Peyer's patch (tissue), 4 donors: Measurements from ENCODE around the gene FUT4. TPM values are rescaled to one million over a fixed set of nuclear protein-coding genes. Genes with fewer than 3 reads are reported as not detected.

Experiments
- DNase-seq, 3 donors: peaks; one replicate each; pipeline ENCODE4 v3.0.0-alpha.2; 2017 to 2019
- H3K27ac ChIP-seq, 4 donors: fragments of 200-600 bp; sonication (generic); one replicate each; pipeline ENCODE4 v1.5.1; 2016 to 2019
- H3K27me3 ChIP-seq, 2 donors: fragments of 200-600 bp; sonication (generic); one replicate each; pipeline ENCODE4 v1.5.1; 2019
- H3K36me3 ChIP-seq, 3 donors: fragments of 200-600 bp; sonication (generic); one replicate each; pipeline ENCODE4 v1.5.1; 2016 to 2019
- H3K4me1 ChIP-seq, 4 donors: fragments of 200-600 bp; sonication (generic); one replicate each; pipeline ENCODE4 v1.5.1; 2016 to 2019
- H3K4me3 ChIP-seq, 4 donors: fragments of 200-600 bp; sonication (generic); 1 replicate in 3 of 4; 2 replicates in 1 of 4; pipeline ENCODE4 v1.5.1; 2016 to 2019; ENCODE audit warnings: mild to moderate bottlenecking in 1 of 4
- H3K9me3 ChIP-seq, 4 donors: fragments of 200-600 bp; sonication (generic); one replicate each; pipeline ENCODE4 v1.5.1; 2016 to 2019; ENCODE audit warnings: mild to moderate bottlenecking in 1 of 4
- POLR2A ChIP-seq, 2 donors: fragments of 450-650 bp; IDR thresholded peaks; one replicate each; pipeline ENCODE4 v1.5.1; 2017; ENCODE audit warnings: antibody characterized with exemption in 2 of 2, mild to moderate bottlenecking in 2 of 2, moderate library complexity in 2 of 2
- total RNA-seq, 4 donors: library from RNA; depleted of rRNA; stranded (reverse); fragments of >200 nt; gene quantifications; one replicate each; pipeline ENCODE4 v1.1.0, GENCODE V29; 2016
- TF ChIP-seq, protein P1 (sequence below), 6 experiments: fragments of 450-650 bp in 4 of 6; fragments of 200-600 bp in 2 of 6; sonication (generic) in 1 of 6; IDR thresholded peaks; one replicate each; pipeline ENCODE4 v1.5.1; 2017 to 2019; ENCODE audit warnings: antibody characterized with exemption in 6 of 6, mild to moderate bottlenecking in 3 of 6, moderate library complexity in 1 of 6

The FUT4 gene
- total RNA-seq, 4 donors from 2014 or later: 9.1 to 34.3 (median 25.4) TPM

GRCh38 chr11:94557421-94557820, 13.7 kb downstream of the FUT4 start:
- Histone ChIP-seq H3K36me3 (no peaks in the 10 kb centered on the region), H3K27me3 (no peaks in the 10 kb centered on the region), H3K9me3 (no peaks in the 10 kb centered on the region), H3K4me3 (no peak overlapping the region), H3K27ac (no peak overlapping the region), H3K4me1 (peaks cover 0 to 3% (median 0%) of the 10 kb centered on the region in 4 donors)
- DNase-seq: no peak
- TF ChIP-seq, protein P1, sequence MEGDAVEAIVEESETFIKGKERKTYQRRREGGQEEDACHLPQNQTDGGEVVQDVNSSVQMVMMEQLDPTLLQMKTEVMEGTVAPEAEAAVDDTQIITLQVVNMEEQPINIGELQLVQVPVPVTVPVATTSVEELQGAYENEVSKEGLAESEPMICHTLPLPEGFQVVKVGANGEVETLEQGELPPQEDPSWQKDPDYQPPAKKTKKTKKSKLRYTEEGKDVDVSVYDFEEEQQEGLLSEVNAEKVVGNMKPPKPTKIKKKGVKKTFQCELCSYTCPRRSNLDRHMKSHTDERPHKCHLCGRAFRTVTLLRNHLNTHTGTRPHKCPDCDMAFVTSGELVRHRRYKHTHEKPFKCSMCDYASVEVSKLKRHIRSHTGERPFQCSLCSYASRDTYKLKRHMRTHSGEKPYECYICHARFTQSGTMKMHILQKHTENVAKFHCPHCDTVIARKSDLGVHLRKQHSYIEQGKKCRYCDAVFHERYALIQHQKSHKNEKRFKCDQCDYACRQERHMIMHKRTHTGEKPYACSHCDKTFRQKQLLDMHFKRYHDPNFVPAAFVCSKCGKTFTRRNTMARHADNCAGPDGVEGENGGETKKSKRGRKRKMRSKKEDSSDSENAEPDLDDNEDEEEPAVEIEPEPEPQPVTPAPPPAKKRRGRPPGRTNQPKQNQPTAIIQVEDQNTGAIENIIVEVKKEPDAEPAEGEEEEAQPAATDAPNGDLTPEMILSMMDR (IDR thresholded peaks at IDR 0.05): no peak
- no peak for TF ChIP-seq POLR2A (IDR thresholded peaks at IDR 0.05)

DNA sequence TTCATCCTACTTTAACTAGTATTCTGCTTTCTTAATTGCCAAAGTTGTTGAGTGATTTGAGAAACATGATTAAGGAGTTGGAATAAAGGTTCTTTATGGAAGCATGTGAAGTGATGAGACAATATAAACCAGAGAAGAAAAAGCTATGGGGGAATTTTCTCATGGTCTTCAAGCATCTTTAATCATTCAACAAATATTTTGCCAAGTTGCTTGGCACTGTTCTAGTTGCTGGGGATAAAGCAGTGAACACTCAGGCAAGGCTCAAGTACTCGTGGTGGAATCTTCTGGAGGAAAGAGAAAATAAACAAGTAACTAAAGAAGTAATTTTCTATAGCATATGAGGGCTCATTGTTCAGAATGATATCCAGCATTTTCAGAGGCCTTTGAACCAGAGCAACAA, 14.3 kb downstream of the FUT4 start:
- no peak for DNase-seq

GRCh38 chr11:94558468-94558867, 14.7 kb downstream of the FUT4 start:
- no peak overlapping the region for H3K27ac ChIP-seq
- peaks cover 0 to 3% (median 0%) of the 10 kb centered on the region in 4 donors for H3K4me1 ChIP-seq
- TF ChIP-seq POLR2A (IDR thresholded peaks at IDR 0.05): no peak
- TF ChIP-seq, protein P1 (IDR thresholded peaks at IDR 0.05): no peak
- no peaks in the 10 kb centered on the region for H3K9me3 ChIP-seq
- H3K4me3 ChIP-seq: no peak overlapping the region
- H3K27me3 ChIP-seq: no peaks in the 10 kb centered on the region
- no peaks in the 10 kb centered on the region for H3K36me3 ChIP-seq
- no peak for DNase-seq

More for the DNA sequence above, 14.3 kb downstream of the FUT4 start:
- Histone ChIP-seq H3K36me3 (no peaks in the 10 kb centered on the region), H3K4me3 (no peak overlapping the region), H3K4me1 (peaks cover 0 to 3% (median 0%) of the 10 kb centered on the region in 4 donors), H3K27ac (no peak overlapping the region), H3K27me3 (no peaks in the 10 kb centered on the region), H3K9me3 (no peaks in the 10 kb centered on the region)
- no peak for TF ChIP-seq POLR2A (IDR thresholded peaks at IDR 0.05)
- TF ChIP-seq, protein P1 (IDR thresholded peaks at IDR 0.05): no peak

- no peak overlapping the region for H3K27ac ChIP-seq
- TF ChIP-seq, protein P1 (IDR thresholded peaks at IDR 0.05): no peak
- no peak for TF ChIP-seq POLR2A (IDR thresholded peaks at IDR 0.05)
- no peak overlapping the region for H3K4me3 ChIP-seq
- H3K27me3 ChIP-seq: no peaks in the 10 kb centered on the region
- peaks cover 0 to 7% (median 0%) of the 10 kb centered on the region in 4 donors for H3K4me1 ChIP-seq
- no peaks in the 10 kb centered on the region for H3K9me3 ChIP-seq
- H3K36me3 ChIP-seq: no peaks in the 10 kb centered on the region
- DNase-seq: no peak
These were observed 15.2 kb downstream of the FUT4 start for GRCh38 chr11:94558932-94559331.

GRCh38 chr11:94559361-94559760, 15.6 kb downstream of the FUT4 start:
- TF ChIP-seq POLR2A (IDR thresholded peaks at IDR 0.05): no peak
- TF ChIP-seq, protein P1 (IDR thresholded peaks at IDR 0.05): no peak
- H3K4me1 ChIP-seq: peaks cover 0 to 7% (median 0%) of the 10 kb centered on the region in 4 donors
- no peak overlapping the region for H3K4me3 ChIP-seq
- no peaks in the 10 kb centered on the region for H3K36me3 ChIP-seq
- no peak overlapping the region for H3K27ac ChIP-seq
- DNase-seq: no peak
- H3K9me3 ChIP-seq: no peaks in the 10 kb centered on the region
- no peaks in the 10 kb centered on the region for H3K27me3 ChIP-seq

DNA sequence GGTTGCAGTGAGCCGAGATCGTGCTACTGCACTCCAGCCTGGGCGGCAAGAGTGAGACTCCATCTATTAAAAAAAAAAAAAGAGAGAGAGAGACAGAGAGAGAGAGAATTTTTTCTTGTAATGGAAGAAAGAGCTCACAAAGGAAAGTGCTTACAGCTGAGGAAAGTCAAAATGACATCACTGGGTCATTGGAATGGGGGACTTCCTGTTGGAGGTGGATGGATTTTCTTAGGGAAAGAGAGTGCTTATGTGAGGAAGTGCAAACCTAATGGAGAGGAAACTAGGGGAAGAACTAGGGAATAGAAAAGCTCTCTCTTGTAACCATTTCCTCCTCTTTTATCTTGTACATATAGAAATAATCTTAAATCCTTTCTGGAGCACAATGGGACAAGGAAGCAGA, 17.1 kb downstream of the FUT4 start:
- H3K9me3 ChIP-seq: no peaks in the 10 kb centered on the region
- no peak overlapping the region for H3K27ac ChIP-seq
- no peak overlapping the region for H3K4me3 ChIP-seq
- no peaks in the 10 kb centered on the region for H3K27me3 ChIP-seq
- H3K4me1 ChIP-seq: peaks cover 0 to 7% (median 0%) of the 10 kb centered on the region in 4 donors
- no peaks in the 10 kb centered on the region for H3K36me3 ChIP-seq
- TF ChIP-seq POLR2A (IDR thresholded peaks at IDR 0.05): no peak
- TF ChIP-seq, protein P1 (IDR thresholded peaks at IDR 0.05): no peak
- DNase-seq: no peak
